ENCODE results near the gene MUC4.
"Not testable (repeated sequence)": the region's sequence is repeated elsewhere in the genome, so short reads cannot be mapped to it uniquely, and the experiment has no call there.

MUC4 gene

DNA sequence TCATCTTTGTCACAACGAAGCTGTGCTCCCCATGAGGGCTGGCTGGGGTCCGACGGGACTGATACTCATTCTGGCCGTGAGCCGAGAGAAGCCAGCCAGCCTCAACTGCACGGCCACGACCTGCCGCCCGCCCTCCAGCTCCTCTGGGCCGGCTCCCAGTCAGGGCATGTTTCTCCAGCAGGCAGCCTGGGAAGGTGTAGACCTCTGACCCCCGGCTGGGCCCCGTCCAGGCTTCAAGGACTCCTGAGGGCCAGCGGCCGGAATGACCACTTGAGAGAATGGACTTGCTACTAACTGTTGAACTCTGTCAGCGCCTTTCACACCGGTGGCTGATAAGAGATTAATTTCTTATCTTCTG lies 18.1 kb upstream of the MUC4 start:
- H3K36me3 Mint-ChIP-seq (ENCODE audit: low read depth) = no peaks in the 10 kb centered on the region
- H3K4me3 Mint-ChIP-seq = no peak overlapping the region
- no peaks in the 10 kb centered on the region for H3K9me3 Mint-ChIP-seq
- H3K27ac Mint-ChIP-seq = no peak overlapping the region
- TF ChIP-seq, protein P1, sequence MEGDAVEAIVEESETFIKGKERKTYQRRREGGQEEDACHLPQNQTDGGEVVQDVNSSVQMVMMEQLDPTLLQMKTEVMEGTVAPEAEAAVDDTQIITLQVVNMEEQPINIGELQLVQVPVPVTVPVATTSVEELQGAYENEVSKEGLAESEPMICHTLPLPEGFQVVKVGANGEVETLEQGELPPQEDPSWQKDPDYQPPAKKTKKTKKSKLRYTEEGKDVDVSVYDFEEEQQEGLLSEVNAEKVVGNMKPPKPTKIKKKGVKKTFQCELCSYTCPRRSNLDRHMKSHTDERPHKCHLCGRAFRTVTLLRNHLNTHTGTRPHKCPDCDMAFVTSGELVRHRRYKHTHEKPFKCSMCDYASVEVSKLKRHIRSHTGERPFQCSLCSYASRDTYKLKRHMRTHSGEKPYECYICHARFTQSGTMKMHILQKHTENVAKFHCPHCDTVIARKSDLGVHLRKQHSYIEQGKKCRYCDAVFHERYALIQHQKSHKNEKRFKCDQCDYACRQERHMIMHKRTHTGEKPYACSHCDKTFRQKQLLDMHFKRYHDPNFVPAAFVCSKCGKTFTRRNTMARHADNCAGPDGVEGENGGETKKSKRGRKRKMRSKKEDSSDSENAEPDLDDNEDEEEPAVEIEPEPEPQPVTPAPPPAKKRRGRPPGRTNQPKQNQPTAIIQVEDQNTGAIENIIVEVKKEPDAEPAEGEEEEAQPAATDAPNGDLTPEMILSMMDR (IDR thresholded peaks at IDR 0.05; ENCODE audit: unreplicated experiment in 3 of 3) = no peak
- H3K27me3 Mint-ChIP-seq (ENCODE audit: low read depth) = peaks cover 3% of the 10 kb centered on the region
- H3K4me1 Mint-ChIP-seq = no peaks in the 10 kb centered on the region

DNA sequence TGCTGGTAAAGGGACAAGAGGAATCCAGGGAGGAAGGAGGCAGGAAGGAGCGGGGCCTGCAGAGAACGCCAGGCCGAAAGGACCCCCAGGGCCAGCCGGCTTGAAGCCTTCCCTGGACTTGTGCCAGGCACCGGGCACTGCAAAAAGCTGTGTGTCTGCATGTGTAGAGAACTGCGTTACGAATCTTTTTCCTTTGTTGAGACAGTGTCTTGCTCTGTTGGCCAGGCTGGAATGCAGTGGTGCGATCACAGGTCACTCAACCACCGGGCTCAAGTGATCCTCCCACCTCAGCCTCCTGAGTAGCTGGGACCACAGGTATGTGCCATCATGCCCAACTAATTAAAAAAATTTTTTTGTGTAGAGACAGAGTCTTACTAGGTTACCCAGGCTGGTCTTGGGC lies 17.0 kb upstream of the MUC4 start:
- Mint-ChIP-seq H3K4me1 (no peaks in the 10 kb centered on the region), H3K27ac (no peak overlapping the region), H3K4me3 (no peak overlapping the region), H3K36me3 (ENCODE audit: low read depth) (no peaks in the 10 kb centered on the region), H3K9me3 (no peaks in the 10 kb centered on the region), H3K27me3 (ENCODE audit: low read depth) (peaks cover 5% of the 10 kb centered on the region)
- TF ChIP-seq, protein P1 (IDR thresholded peaks at IDR 0.05; ENCODE audit: unreplicated experiment in 3 of 3) = no peak

DNA sequence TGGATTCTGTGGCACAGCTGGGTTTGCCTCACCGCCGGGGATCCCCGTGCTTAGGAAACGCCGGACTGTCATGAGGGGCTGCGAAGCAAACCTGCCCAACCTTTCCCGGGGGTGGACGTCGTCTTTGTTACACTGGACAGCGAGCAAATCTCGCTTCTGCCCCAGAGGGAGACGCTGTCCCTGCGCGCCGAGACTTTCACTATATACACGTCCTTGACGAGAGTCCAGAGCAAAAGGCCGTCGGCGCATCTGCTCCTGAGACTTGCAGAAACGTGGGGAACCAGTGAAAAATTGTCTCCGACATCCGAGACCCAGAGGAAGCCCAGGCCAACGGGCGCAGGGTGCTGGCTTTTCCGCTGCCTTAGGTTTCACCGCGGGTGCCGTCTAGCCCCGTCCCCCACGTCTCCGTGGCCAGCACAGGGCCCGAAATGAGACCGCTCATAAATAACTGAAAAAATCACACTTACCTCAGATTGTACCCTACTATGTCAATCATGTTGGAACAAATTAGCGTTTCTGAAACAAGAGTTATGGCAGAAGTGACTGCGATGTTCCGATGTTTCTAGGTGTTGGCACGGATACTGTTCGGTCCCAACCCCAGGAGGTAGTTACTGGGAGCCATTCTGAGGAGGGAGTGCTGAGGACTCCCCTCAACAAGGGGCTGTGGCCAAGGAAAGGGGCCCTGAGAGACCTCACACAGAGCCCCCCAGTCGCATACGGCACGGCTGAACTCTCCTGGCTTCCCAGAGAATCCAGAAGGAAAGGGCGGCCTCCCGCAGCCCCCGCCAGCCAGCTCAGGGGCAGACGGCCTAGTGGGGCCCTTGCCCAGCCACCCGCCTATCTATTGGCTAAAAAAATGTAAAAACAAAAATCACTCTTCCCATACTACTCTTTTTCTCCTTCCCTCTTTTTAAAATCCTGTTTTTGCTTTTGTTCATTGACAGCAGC lies 14.4 kb upstream of the MUC4 start:
- Mint-ChIP-seq H3K4me3 (no peak overlapping the region), H3K4me1 (no peaks in the 10 kb centered on the region), H3K27me3 (ENCODE audit: low read depth) (peaks cover 11% of the 10 kb centered on the region), H3K9me3 (no peaks in the 10 kb centered on the region), H3K36me3 (ENCODE audit: low read depth) (no peaks in the 10 kb centered on the region), H3K27ac (no peak overlapping the region)
- TF ChIP-seq, protein P1 (IDR thresholded peaks at IDR 0.05; ENCODE audit: unreplicated experiment in 3 of 3) = no peak

DNA sequence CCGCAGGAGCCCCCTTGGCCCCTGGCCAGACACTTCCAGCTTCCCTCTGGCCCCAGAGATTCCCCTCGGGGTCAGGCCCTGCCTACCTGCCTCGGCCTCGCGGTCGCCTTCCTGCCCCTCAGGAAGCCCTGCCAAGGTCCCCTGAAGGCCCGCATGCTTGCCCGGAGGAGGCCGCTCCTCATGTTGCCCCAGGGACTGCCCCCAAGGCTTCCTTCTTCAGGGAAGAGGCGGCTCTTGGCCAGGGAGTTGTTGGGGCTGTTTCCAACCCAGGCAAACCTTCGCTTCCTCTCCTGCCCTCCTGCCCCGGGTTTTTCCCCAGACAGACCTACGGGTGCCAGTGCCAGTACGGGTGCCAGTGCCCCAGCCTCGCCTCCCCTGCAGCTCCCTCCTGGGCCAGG lies 13.5 kb upstream of the MUC4 start:
- Mint-ChIP-seq H3K4me3 (no peak overlapping the region), H3K4me1 (no peaks in the 10 kb centered on the region), H3K9me3 (no peaks in the 10 kb centered on the region), H3K27ac (no peak overlapping the region), H3K36me3 (ENCODE audit: low read depth) (no peaks in the 10 kb centered on the region), H3K27me3 (ENCODE audit: low read depth) (peaks cover 11% of the 10 kb centered on the region)
- TF ChIP-seq, protein P1 (IDR thresholded peaks at IDR 0.05; ENCODE audit: unreplicated experiment in 3 of 3) = no peak

DNA sequence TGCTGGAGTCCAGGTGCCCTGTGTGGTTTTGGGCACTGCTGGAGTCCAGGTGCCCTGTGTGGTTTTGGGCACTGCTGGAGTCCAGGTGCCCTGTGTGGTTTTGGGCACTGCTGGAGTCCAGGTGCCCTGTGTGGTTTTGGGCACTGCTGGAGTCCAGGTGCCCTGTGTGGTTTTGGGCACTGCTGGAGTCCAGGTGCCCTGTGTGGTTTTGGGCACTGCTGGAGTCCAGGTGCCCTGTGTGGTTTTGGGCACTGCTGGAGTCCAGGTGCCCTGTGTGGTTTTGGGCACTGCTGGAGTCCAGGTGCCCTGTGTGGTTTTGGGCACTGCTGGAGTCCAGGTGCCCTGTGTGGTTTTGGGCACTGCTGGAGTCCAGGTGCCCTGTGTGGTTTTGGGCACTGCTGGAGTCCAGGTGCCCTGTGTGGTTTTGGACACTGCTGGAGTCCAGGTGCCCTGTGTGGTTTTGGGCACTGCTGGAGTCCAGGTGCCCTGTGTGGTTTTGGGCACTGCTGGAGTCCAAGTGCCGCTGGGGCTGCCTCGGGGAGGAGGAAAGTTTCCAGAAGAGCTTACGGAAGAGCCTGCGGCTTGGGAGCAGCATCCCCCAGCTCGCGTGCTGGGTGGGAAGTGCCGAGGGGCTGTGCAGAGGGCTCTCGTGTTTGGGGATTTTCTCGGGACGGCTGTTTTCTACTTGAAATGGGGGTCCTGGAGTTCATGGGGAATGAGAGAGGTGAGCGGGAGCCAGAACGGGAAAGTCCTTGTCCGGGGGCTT lies 12.9 kb upstream of the MUC4 start:
- H3K27ac Mint-ChIP-seq; H3K4me1 Mint-ChIP-seq; H3K36me3 Mint-ChIP-seq (ENCODE audit: low read depth); H3K9me3 Mint-ChIP-seq; H3K4me3 Mint-ChIP-seq: not testable (repeated sequence)
- H3K27me3 Mint-ChIP-seq (ENCODE audit: low read depth) = peaks cover 15% of the 10 kb centered on the region

DNA sequence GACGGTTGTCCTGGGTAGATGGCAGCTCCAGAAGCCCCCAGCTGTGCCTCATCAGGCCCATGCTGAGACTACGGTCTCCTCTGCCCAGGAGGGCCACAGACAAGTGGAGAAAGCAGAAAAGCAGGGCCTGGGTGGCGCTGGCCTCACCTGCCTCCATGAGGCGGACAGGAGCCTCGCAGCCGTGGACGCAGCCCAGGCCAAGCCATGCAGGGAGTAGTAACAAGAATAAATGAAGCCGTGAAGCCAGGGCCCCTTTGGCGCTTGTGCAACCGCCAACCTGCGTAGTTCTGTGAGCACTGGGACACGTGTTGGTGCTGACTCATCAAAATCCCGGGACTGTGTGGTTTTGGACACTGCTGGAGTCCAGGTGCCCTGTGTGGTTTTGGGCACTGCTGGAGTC lies 12.3 kb upstream of the MUC4 start:
- Mint-ChIP-seq H3K36me3 (ENCODE audit: low read depth) (no peaks in the 10 kb centered on the region), H3K4me1 (no peaks in the 10 kb centered on the region), H3K27ac (no peak overlapping the region), H3K9me3 (no peaks in the 10 kb centered on the region), H3K27me3 (ENCODE audit: low read depth) (peaks cover 15% of the 10 kb centered on the region), H3K4me3 (no peak overlapping the region)
- TF ChIP-seq, protein P1 (IDR thresholded peaks at IDR 0.05; ENCODE audit: unreplicated experiment in 3 of 3) = no peak
